HEK293 (cell line): ENCODE results near the gene SKP2.
A peak's percentile ranks its signal among the peaks of the same experiment; 100 is the strongest.

ENCODE experiments used
- CTCF ChIP-seq: fragments of 450-650 bp; formaldehyde crosslinking; IDR thresholded peaks from 2 replicates; pipeline ENCODE4 v1.5.1; 2016; ENCODE audit warnings: missing biosample characterization, missing genetic modification characterization
- GLI2 ChIP-seq: fragments of 450-650 bp; formaldehyde crosslinking; IDR thresholded peaks from 2 replicates; pipeline ENCODE4; 2017; ENCODE audit warnings: missing biosample characterization, missing genetic modification characterization, low read depth, borderline replicate concordance
- HOXD13 ChIP-seq: sonication (generic); formaldehyde crosslinking; IDR thresholded peaks from 2 replicates; pipeline ENCODE4 v1.8.0; 2022; ENCODE audit warnings: missing genetic modification reagents, borderline replicate concordance
- KLF7 ChIP-seq: fragments of 450-650 bp; formaldehyde crosslinking; IDR thresholded peaks from 2 replicates; pipeline ENCODE4 v1.5.1; 2016; ENCODE audit warnings: missing biosample characterization, missing genetic modification characterization, borderline replicate concordance
- PRDM1 ChIP-seq: fragments of 450-650 bp; formaldehyde crosslinking; IDR thresholded peaks from 2 replicates; pipeline ENCODE4; 2016; ENCODE audit warnings: missing biosample characterization, missing genetic modification characterization
- PRDM10 ChIP-seq: fragments of 450-650 bp; formaldehyde crosslinking; IDR thresholded peaks from 2 replicates; pipeline ENCODE4 v1.5.1; 2016; ENCODE audit warnings: missing biosample characterization, missing genetic modification characterization
- SP3 ChIP-seq: fragments of 450-650 bp; formaldehyde crosslinking; IDR thresholded peaks from 2 replicates; pipeline ENCODE4 v1.5.1; 2016; ENCODE audit warnings: missing biosample characterization, missing genetic modification characterization
- WT1 ChIP-seq: fragments of 450-650 bp; formaldehyde crosslinking; IDR thresholded peaks from 2 replicates; pipeline ENCODE4 v1.5.1; 2016; ENCODE audit warnings: missing biosample characterization, missing genetic modification characterization
- ZBTB8A ChIP-seq: fragments of 450-650 bp; formaldehyde crosslinking; IDR thresholded peaks from 2 replicates; pipeline ENCODE4 v1.5.1; 2016; ENCODE audit warnings: missing biosample characterization, missing genetic modification characterization
- ZFP41 ChIP-seq: fragments of 450-650 bp; formaldehyde crosslinking; IDR thresholded peaks from 2 replicates; pipeline ENCODE4 v1.5.1; 2016; ENCODE audit warnings: missing biosample characterization, missing genetic modification characterization, borderline replicate concordance
- ZNF140 ChIP-seq: fragments of 450-650 bp; formaldehyde crosslinking; IDR thresholded peaks from 2 replicates; pipeline ENCODE4 v1.5.1; 2016; ENCODE audit warnings: missing biosample characterization, missing genetic modification characterization
- ZNF155 ChIP-seq: fragments of 450-650 bp; formaldehyde crosslinking; IDR thresholded peaks from 2 replicates; pipeline ENCODE4 v1.5.1; 2016; ENCODE audit warnings: missing biosample characterization, missing genetic modification characterization
- ZNF184 ChIP-seq: fragments of 450-650 bp; IDR thresholded peaks from 2 replicates; pipeline ENCODE4 v1.5.1; 2018; ENCODE audit warnings: missing biosample characterization, mild to moderate bottlenecking, missing genetic modification characterization
- ZNF2 ChIP-seq: fragments of 450-650 bp; formaldehyde crosslinking; IDR thresholded peaks from 2 replicates; pipeline ENCODE4 v1.5.1; 2016; ENCODE audit warnings: missing biosample characterization, missing genetic modification characterization
- ZNF302 ChIP-seq: fragments of 450-650 bp; formaldehyde crosslinking; IDR thresholded peaks from 2 replicates; pipeline ENCODE4 v1.5.1; 2016; ENCODE audit warnings: missing biosample characterization, missing genetic modification characterization, low read depth
- ZNF391 ChIP-seq: fragments of 450-650 bp; formaldehyde crosslinking; IDR thresholded peaks from 2 replicates; pipeline ENCODE4 v1.5.1; 2016; ENCODE audit warnings: low read depth, missing biosample characterization, missing genetic modification characterization, borderline replicate concordance
- ZNF394 ChIP-seq: fragments of 450-650 bp; formaldehyde crosslinking; IDR thresholded peaks from 2 replicates; pipeline ENCODE4 v1.5.1; 2016; ENCODE audit warnings: missing biosample characterization, missing genetic modification characterization, mild to moderate bottlenecking, moderate library complexity, borderline replicate concordance
- ZNF423 ChIP-seq: fragments of 450-650 bp; formaldehyde crosslinking; IDR thresholded peaks from 2 replicates; pipeline ENCODE4 v1.5.1; 2016; ENCODE audit warnings: missing biosample characterization, missing genetic modification characterization
- ZNF558 ChIP-seq: fragments of 450-650 bp; formaldehyde crosslinking; IDR thresholded peaks from 2 replicates; pipeline ENCODE4 v1.5.1; 2016; ENCODE audit warnings: missing biosample characterization, missing genetic modification characterization
- ZNF777 ChIP-seq: fragments of 450-650 bp; formaldehyde crosslinking; IDR thresholded peaks from 2 replicates; pipeline ENCODE4 v1.5.1; 2017; ENCODE audit warnings: missing biosample characterization, missing genetic modification characterization, borderline replicate concordance
- ZNF791 ChIP-seq: fragments of 450-650 bp; formaldehyde crosslinking; IDR thresholded peaks from 2 replicates; pipeline ENCODE4 v1.5.1; 2016; ENCODE audit warnings: missing biosample characterization, missing genetic modification characterization
- ZNF830 ChIP-seq: fragments of 450-650 bp; IDR thresholded peaks from 2 replicates; pipeline ENCODE4 v1.5.0; 2018; ENCODE audit warnings: missing biosample characterization, missing genetic modification characterization, low read depth, mild to moderate bottlenecking, moderate library complexity
- ZNF843 ChIP-seq: fragments of 450-650 bp; formaldehyde crosslinking; IDR thresholded peaks from 2 replicates; pipeline ENCODE4 v1.5.1; 2016; ENCODE audit warnings: missing biosample characterization, missing genetic modification characterization
- ZSCAN16 ChIP-seq: fragments of 450-650 bp; formaldehyde crosslinking; IDR thresholded peaks from 2 replicates; pipeline ENCODE4 v1.5.1; 2016; ENCODE audit warnings: missing biosample characterization, missing genetic modification characterization
- TF ChIP-seq, protein P1 (sequence below): IDR thresholded peaks from 2 replicates; pipeline ENCODE4 v1.6.1; 2011; ENCODE audit warnings: mild to moderate bottlenecking, low read depth, low read length, borderline replicate concordance
- TF ChIP-seq, protein P2 (sequence below): fragments of 450-650 bp; formaldehyde crosslinking; IDR thresholded peaks from 2 replicates; pipeline ENCODE4 v1.5.1; 2016; ENCODE audit warnings: missing biosample characterization, missing genetic modification characterization, borderline replicate concordance
- TF ChIP-seq, protein P3 (sequence below): fragments of 450-650 bp; formaldehyde crosslinking; IDR thresholded peaks from 2 replicates; pipeline ENCODE4; 2016; ENCODE audit warnings: missing biosample characterization, missing genetic modification characterization
- TF ChIP-seq, protein P4 (sequence below): fragments of 450-650 bp; IDR thresholded peaks from 2 replicates; pipeline ENCODE4 v1.5.1; 2018; ENCODE audit warnings: missing biosample characterization, mild to moderate bottlenecking, missing genetic modification characterization

SKP2 gene

GRCh38 chr5:36152324-36153297 is 700 bp downstream of the SKP2 start (continued):
- TF ChIP-seq, protein P1, sequence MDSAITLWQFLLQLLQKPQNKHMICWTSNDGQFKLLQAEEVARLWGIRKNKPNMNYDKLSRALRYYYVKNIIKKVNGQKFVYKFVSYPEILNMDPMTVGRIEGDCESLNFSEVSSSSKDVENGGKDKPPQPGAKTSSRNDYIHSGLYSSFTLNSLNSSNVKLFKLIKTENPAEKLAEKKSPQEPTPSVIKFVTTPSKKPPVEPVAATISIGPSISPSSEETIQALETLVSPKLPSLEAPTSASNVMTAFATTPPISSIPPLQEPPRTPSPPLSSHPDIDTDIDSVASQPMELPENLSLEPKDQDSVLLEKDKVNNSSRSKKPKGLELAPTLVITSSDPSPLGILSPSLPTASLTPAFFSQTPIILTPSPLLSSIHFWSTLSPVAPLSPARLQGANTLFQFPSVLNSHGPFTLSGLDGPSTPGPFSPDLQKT, result no peak
- TF ChIP-seq ZNF155 (tag by site-specific recombination) (no peak), ZNF302 (no peak), ZNF843 (tag by site-specific recombination) (no peak), ZNF830 (tag by site-specific recombination) (no peak), ZNF184 (tag by site-specific recombination) (no peak), KLF7 (tag by site-specific recombination) (no peak), ZNF140 (tag by site-specific recombination) (no peak), PRDM10 (tag by site-specific recombination) (no peak), WT1 (tag by site-specific recombination) (no peak), PRDM1 (tag by site-specific recombination) (0 out of 2 replicates have a peak, but pooled peaks have one; percentile 42), SP3 (no peak), CTCF (tag by site-specific recombination) (no peak), ZNF391 (tag by site-specific recombination) (no peak), ZFP41 (tag by site-specific recombination) (no peak), ZNF791 (no peak), ZNF394 (tag by site-specific recombination) (no peak), ZBTB8A (tag by site-specific recombination) (no peak), GLI2 (tag by site-specific recombination) (no peak), ZSCAN16 (no peak), ZNF2 (tag by site-specific recombination) (0 out of 2 replicates have a peak, but pooled peaks have one; percentile 32), ZNF423 (tag by site-specific recombination) (no peak), HOXD13 (no peak), ZNF558 (tag by site-specific recombination) (no peak), ZNF777 (tag by site-specific recombination) (no peak)
- TF ChIP-seq, protein P2, sequence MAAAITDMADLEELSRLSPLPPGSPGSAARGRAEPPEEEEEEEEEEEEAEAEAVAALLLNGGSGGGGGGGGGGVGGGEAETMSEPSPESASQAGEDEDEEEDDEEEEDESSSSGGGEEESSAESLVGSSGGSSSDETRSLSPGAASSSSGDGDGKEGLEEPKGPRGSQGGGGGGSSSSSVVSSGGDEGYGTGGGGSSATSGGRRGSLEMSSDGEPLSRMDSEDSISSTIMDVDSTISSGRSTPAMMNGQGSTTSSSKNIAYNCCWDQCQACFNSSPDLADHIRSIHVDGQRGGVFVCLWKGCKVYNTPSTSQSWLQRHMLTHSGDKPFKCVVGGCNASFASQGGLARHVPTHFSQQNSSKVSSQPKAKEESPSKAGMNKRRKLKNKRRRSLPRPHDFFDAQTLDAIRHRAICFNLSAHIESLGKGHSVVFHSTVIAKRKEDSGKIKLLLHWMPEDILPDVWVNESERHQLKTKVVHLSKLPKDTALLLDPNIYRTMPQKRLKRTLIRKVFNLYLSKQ, result no peak
- TF ChIP-seq, protein P3, sequence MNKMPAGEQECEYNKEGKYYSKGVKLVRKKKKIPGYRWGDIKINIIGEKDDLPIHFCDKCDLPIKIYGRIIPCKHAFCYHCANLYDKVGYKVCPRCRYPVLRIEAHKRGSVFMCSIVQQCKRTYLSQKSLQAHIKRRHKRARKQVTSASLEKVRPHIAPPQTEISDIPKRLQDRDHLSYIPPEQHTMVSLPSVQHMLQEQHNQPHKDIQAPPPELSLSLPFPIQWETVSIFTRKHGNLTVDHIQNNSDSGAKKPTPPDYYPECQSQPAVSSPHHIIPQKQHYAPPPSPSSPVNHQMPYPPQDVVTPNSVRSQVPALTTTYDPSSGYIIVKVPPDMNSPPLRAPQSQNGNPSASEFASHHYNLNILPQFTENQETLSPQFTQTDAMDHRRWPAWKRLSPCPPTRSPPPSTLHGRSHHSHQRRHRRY, result no peak
- TF ChIP-seq, protein P4, sequence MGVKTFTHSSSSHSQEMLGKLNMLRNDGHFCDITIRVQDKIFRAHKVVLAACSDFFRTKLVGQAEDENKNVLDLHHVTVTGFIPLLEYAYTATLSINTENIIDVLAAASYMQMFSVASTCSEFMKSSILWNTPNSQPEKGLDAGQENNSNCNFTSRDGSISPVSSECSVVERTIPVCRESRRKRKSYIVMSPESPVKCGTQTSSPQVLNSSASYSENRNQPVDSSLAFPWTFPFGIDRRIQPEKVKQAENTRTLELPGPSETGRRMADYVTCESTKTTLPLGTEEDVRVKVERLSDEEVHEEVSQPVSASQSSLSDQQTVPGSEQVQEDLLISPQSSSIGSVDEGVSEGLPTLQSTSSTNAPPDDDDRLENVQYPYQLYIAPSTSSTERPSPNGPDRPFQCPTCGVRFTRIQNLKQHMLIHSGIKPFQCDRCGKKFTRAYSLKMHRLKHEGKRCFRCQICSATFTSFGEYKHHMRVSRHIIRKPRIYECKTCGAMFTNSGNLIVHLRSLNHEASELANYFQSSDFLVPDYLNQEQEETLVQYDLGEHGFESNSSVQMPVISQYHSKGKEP (tag by site-specific recombination), result peak; percentile 38; the same call in 1 of the 2 replicates
